RPMI8226 (cell line): ENCODE results near the gene KLK10.

Source experiments
- DNase-seq: peaks from one replicate; pipeline ENCODE4 v3.0.0-alpha.2; 2015

KLK10 gene

GRCh38 chr19:51025809-51026553, 6.5 kb upstream of the KLK10 start:
- no peak for DNase-seq

GRCh38 chr19:51025401-51025800, 5.9 kb upstream of the KLK10 start:
- DNase-seq = no peak

GRCh38 chr19:51024924-51025323, 5.4 kb upstream of the KLK10 start:
- DNase-seq = no peak

- no peak for DNase-seq
Observed at GRCh38 chr19:51023946-51024345, 4.4 kb upstream of the KLK10 start.

GRCh38 chr19:51022526-51022925, 3.0 kb upstream of the KLK10 start:
- no peak for DNase-seq

- DNase-seq = peak; percentile 62
Observed at GRCh38 chr19:51020988-51021651, 1.6 kb upstream of the KLK10 start.

- DNase-seq = no peak
Observed at GRCh38 chr19:51018745-51019543, 565 bp downstream of the KLK10 start.

- DNase-seq = peak; percentile 40
Observed at GRCh38 chr19:51016798-51017683, 2.5 kb downstream of the KLK10 start.

- no peak for DNase-seq
Observed at GRCh38 chr19:51015691-51016267, 3.7 kb downstream of the KLK10 start.

GRCh38 chr19:51014242-51014641, 5.3 kb downstream of the KLK10 start:
- DNase-seq = no peak

- no peak for DNase-seq
Observed at GRCh38 chr19:51012661-51013190, 6.8 kb downstream of the KLK10 start.

GRCh38 chr19:51010066-51010795, 9.3 kb downstream of the KLK10 start:
- DNase-seq = no peak

- DNase-seq = no peak
Observed at GRCh38 chr19:51009061-51009891, 10.2 kb downstream of the KLK10 start.

- no peak for DNase-seq
Observed at GRCh38 chr19:51007488-51007887, 12.0 kb downstream of the KLK10 start.

- DNase-seq = no peak
Observed at GRCh38 chr19:51006406-51006805, 13.1 kb downstream of the KLK10 start.

- no peak for DNase-seq
Observed at GRCh38 chr19:51005248-51005647, 14.3 kb downstream of the KLK10 start.

- no peak for DNase-seq
Observed at GRCh38 chr19:51003316-51003715, 16.2 kb downstream of the KLK10 start.

- peak; percentile 74 for DNase-seq
Observed at GRCh38 chr19:51002542-51003311, 16.8 kb downstream of the KLK10 start.

GRCh38 chr19:51002089-51002532, 17.4 kb downstream of the KLK10 start:
- DNase-seq = no peak
